OCI-LY7 (cell line): ENCODE measurements around the gene KLF13. TPM values are rescaled to one million over a fixed set of nuclear protein-coding genes. Genes with fewer than 3 reads are reported as not detected.

ENCODE experiments used
- BruUV-seq: library from RNA; stranded (reverse); fragments of 400-500 nt; replicated peaks from 2 replicates; lab custom pipeline; 2021; lab: Mats Ljungman, UMichigan
- CTCF ChIA-PET: fragments of 300-600 bp; sonication (Branson Sonifier 250); formaldehyde crosslinking; loops from one replicate; lab custom pipeline; 2022; ENCODE audit warnings: antibody characterized with exemption; ENCODE audit not compliant: unreplicated experiment; lab: Charles Lee
- POLR2A ChIA-PET: fragments of 300-600 bp; sonication (Branson Sonifier 250); formaldehyde crosslinking; loops from one replicate; lab custom pipeline; 2022; ENCODE audit warnings: antibody characterized with exemption; lab: Charles Lee
- DNase-seq: peaks from one replicate; pipeline ENCODE4 v3.0.0-alpha.2; 2015; ENCODE audit warnings: low spot score
- H2AFZ ChIP-seq: fragments of 200-600 bp; sonication (generic), shearing (Covaris generic); 2 replicates; pipeline ENCODE4 v1.6.1; 2014; ENCODE audit warnings: mild to moderate bottlenecking, antibody characterized with exemption, low read length, moderate library complexity
- H3K27ac ChIP-seq: fragments of 200-600 bp; sonication (generic); 2 replicates; pipeline ENCODE4 v1.5.1; 2014; ENCODE audit warnings: mixed run types, low read depth, mild to moderate bottlenecking, moderate library complexity, low read length, inconsistent platforms; ENCODE audit not compliant: poor library complexity, severe bottlenecking
- H3K36me3 ChIP-seq: fragments of 200-600 bp; sonication (generic); 2 replicates; pipeline ENCODE4 v1.6.1; 2014; ENCODE audit warnings: mild to moderate bottlenecking, antibody characterized with exemption, low read length, moderate library complexity, mixed read lengths; ENCODE audit not compliant: insufficient read depth
- H3K4me1 ChIP-seq: fragments of 200-600 bp; sonication (generic); 2 replicates; pipeline ENCODE4 v1.5.1; 2014; ENCODE audit warnings: mild to moderate bottlenecking, low read length; ENCODE audit not compliant: insufficient read depth, poor library complexity, severe bottlenecking
- H3K4me2 ChIP-seq: fragments of 200-600 bp; sonication (generic); 2 replicates; pipeline ENCODE4 v1.6.1; 2014; ENCODE audit warnings: mild to moderate bottlenecking, low read length
- H3K4me3 ChIP-seq: fragments of 200-600 bp; sonication (generic); 2 replicates; pipeline ENCODE4 v1.5.1; 2014; ENCODE audit warnings: mild to moderate bottlenecking, low read depth, low read length; ENCODE audit not compliant: poor library complexity, severe bottlenecking
- H3K79me2 ChIP-seq: fragments of 200-600 bp; sonication (generic); 2 replicates; pipeline ENCODE4 v1.6.1; 2016; ENCODE audit warnings: low read depth, mild to moderate bottlenecking, low read length, moderate library complexity, mixed read lengths; ENCODE audit not compliant: insufficient read depth
- H3K9me2 ChIP-seq: fragments of 200-600 bp; sonication (generic); 2 replicates; pipeline ENCODE4 v1.6.1; 2016; ENCODE audit warnings: mild to moderate bottlenecking, low read length, mixed read lengths; ENCODE audit not compliant: insufficient read depth
- H3K9me3 ChIP-seq: fragments of 200-600 bp; sonication (generic); 2 replicates; pipeline ENCODE4 v1.6.1; 2014; ENCODE audit warnings: mild to moderate bottlenecking, mixed run types, low read length, mixed read lengths
- H4K20me1 ChIP-seq: fragments of 200-600 bp; sonication (generic); 2 replicates; pipeline ENCODE4 v1.6.1; 2014; ENCODE audit warnings: mild to moderate bottlenecking, antibody characterized with exemption, low read length, moderate library complexity, mixed read lengths; ENCODE audit not compliant: insufficient read depth
- CTCF ChIP-seq: fragments of 200-600 bp; sonication (generic); conservative IDR thresholded peaks from 2 replicates; pipeline ENCODE4 v1.5.1; 2014; ENCODE audit warnings: mild to moderate bottlenecking, antibody characterized with exemption, low read length, moderate library complexity, mixed read lengths
- EZH2phosphoT487 ChIP-seq: fragments of 200-600 bp; sonication (generic); IDR thresholded peaks from 2 replicates; pipeline ENCODE4 v1.6.1; 2018; ENCODE audit warnings: low read depth, borderline replicate concordance, mild to moderate bottlenecking, mixed run types, antibody characterized with exemption, low read length, moderate library complexity, mixed read lengths
- intact Hi-C: fragments of 100-400 bp; cut with micrococcal nuclease; formaldehyde crosslinking; loops from one replicate; pipeline ENCODE4 v1.10.0; 2022; ENCODE audit not compliant: unreplicated experiment
- total RNA-seq, 2 experiments: library from RNA; depleted of rRNA in 1 of 2; stranded (reverse); fragments of >200 nt in 1 of 2; shearing (Covaris generic) in 1 of 2; gene quantifications; 2 replicates each; pipeline ENCODE4 v1.2.3, GENCODE V29; 2014 to 2022

The KLF13 gene
- total RNA-seq, 2 experiments from 2014 or later: 63.2 to 64.6 TPM

GRCh38 chr15:31382713-31383045 lies 56.0 kb downstream of the KLF13 start:
- Histone ChIP-seq H2AFZ (no peak overlapping the region), H3K4me3 (no peak overlapping the region), H3K27ac (no peak overlapping the region), H3K4me1 (no peaks in the 10 kb centered on the region), H3K9me3 (no peaks in the 10 kb centered on the region), H3K79me2 (no peaks in the 10 kb centered on the region), H3K36me3 (peaks cover 39% of the 10 kb centered on the region), H3K9me2 (no peaks in the 10 kb centered on the region), H4K20me1 (no peaks in the 10 kb centered on the region), H3K4me2 (no peak overlapping the region)
- ChIA-PET POLR2A (no interaction called here), CTCF (no interaction called here)
- no peak for DNase-seq
- intact Hi-C loops: no loop called here
- TF ChIP-seq CTCF (no peak), EZH2phosphoT487 (no peak)
- BruUV-seq: no TSS peak

GRCh38 chr15:31383139-31383538 lies 56.5 kb downstream of the KLF13 start:
- Histone ChIP-seq H3K4me2 (no peak overlapping the region), H3K4me1 (no peaks in the 10 kb centered on the region), H3K79me2 (no peaks in the 10 kb centered on the region), H3K27ac (no peak overlapping the region), H3K9me3 (no peaks in the 10 kb centered on the region), H2AFZ (no peak overlapping the region), H3K9me2 (no peaks in the 10 kb centered on the region), H4K20me1 (no peaks in the 10 kb centered on the region), H3K4me3 (no peak overlapping the region), H3K36me3 (peaks cover 35% of the 10 kb centered on the region)
- intact Hi-C loops: no loop called here
- CTCF ChIA-PET: no interaction called here
- TF ChIP-seq CTCF: no peak
- POLR2A ChIA-PET: interaction anchor here (0.7 kb wide), 2 partner anchors 9 to 54 kb away, joined by 3 read pairs; no protein-coding TSS in a partner anchor
- DNase-seq: no peak
- BruUV-seq: no TSS peak

- TF ChIP-seq CTCF: no peak
- no peak for TF ChIP-seq EZH2phosphoT487
- POLR2A ChIA-PET: no interaction called here
- Histone ChIP-seq H3K79me2 (no peaks in the 10 kb centered on the region), H3K9me2 (no peaks in the 10 kb centered on the region), H3K36me3 (peaks cover 21% of the 10 kb centered on the region), H3K4me3 (no peak overlapping the region), H3K27ac (no peak overlapping the region), H3K4me2 (no peak overlapping the region), H4K20me1 (no peaks in the 10 kb centered on the region), H2AFZ (no peak overlapping the region), H3K9me3 (no peaks in the 10 kb centered on the region), H3K4me1 (no peaks in the 10 kb centered on the region)
- BruUV-seq: no TSS peak
- intact Hi-C loops: no loop called here
- DNase-seq: no peak
- CTCF ChIA-PET: no interaction called here
These were observed 57.9 kb downstream of the KLF13 start for GRCh38 chr15:31384568-31384967.
